Loucy (cell line): ENCODE data around the gene CRYBA4.

Source experiments
- H2AFZ ChIP-seq: fragments of 200-600 bp; sonication (generic); 2 replicates; pipeline ENCODE4 v1.6.0; 2016; ENCODE audit warnings: antibody characterized with exemption, mild to moderate bottlenecking, low read length, moderate library complexity
- H3F3A ChIP-seq: fragments of 200-600 bp; 2 replicates; pipeline ENCODE4 v1.6.0; 2016; ENCODE audit warnings: antibody characterized with exemption, low read depth, mild to moderate bottlenecking
- H3K27me3 ChIP-seq: fragments of 200-600 bp; sonication (generic); 2 replicates; pipeline ENCODE4 v1.6.1; 2014; ENCODE audit warnings: low read length, mild to moderate bottlenecking; ENCODE audit not compliant: insufficient read depth, poor library complexity, severe bottlenecking
- H3K36me3 ChIP-seq: fragments of 200-600 bp; sonication (generic); 2 replicates; pipeline ENCODE4 v1.6.1; 2016; ENCODE audit warnings: low read length; ENCODE audit not compliant: insufficient read depth
- H3K4me1 ChIP-seq: fragments of 200-600 bp; sonication (generic); 2 replicates; pipeline ENCODE4 v1.5.1; 2014; ENCODE audit warnings: low read length, mild to moderate bottlenecking; ENCODE audit not compliant: insufficient read depth, poor library complexity, severe bottlenecking
- H3K4me2 ChIP-seq: fragments of 200-600 bp; sonication (generic); 2 replicates; pipeline ENCODE4 v1.6.0; 2014; ENCODE audit warnings: antibody characterized with exemption, low read length, low read depth, mild to moderate bottlenecking; ENCODE audit not compliant: poor library complexity, severe bottlenecking
- H3K4me3 ChIP-seq: fragments of 200-600 bp; sonication (generic); 2 replicates; pipeline ENCODE4 v1.5.1; 2014; ENCODE audit warnings: low read length, mild to moderate bottlenecking, mixed read lengths; ENCODE audit not compliant: poor library complexity, severe bottlenecking
- H3K79me2 ChIP-seq: fragments of 200-600 bp; sonication (generic); 2 replicates; pipeline ENCODE4 v1.6.1; 2014; ENCODE audit warnings: low read length; ENCODE audit not compliant: insufficient read depth
- H3K9ac ChIP-seq: fragments of 200-600 bp; sonication (generic); 2 replicates; pipeline ENCODE4 v1.6.0; 2014; ENCODE audit warnings: mild to moderate bottlenecking, low read depth, low read length, moderate library complexity; ENCODE audit not compliant: poor library complexity, severe bottlenecking
- H3K9me2 ChIP-seq: fragments of 200-600 bp; sonication (generic); replicated peaks from 2 replicates; pipeline ENCODE4 v1.6.1; 2016; ENCODE audit warnings: low read depth, low read length, mixed read lengths
- H3K9me3 ChIP-seq: fragments of 200-600 bp; sonication (generic); 2 replicates; pipeline ENCODE4 v1.6.1; 2014; ENCODE audit warnings: mild to moderate bottlenecking, antibody characterized with exemption, low read length, low read depth; ENCODE audit not compliant: insufficient read depth
- H4K20me1 ChIP-seq: fragments of 200-600 bp; sonication (generic); 2 replicates; pipeline ENCODE4 v1.6.0; 2014; ENCODE audit warnings: antibody characterized with exemption, low read length, mild to moderate bottlenecking; ENCODE audit not compliant: insufficient read depth, poor library complexity, severe bottlenecking
- CTCF ChIP-seq: fragments of 200-600 bp; sonication (generic); conservative IDR thresholded peaks from 2 replicates; pipeline ENCODE4 v1.5.1; 2014; ENCODE audit warnings: mild to moderate bottlenecking, antibody characterized with exemption, low read length
- EZH2phosphoT487 ChIP-seq: fragments of 200-600 bp; IDR thresholded peaks from 2 replicates; pipeline ENCODE4 v1.6.1; 2018; ENCODE audit warnings: antibody characterized with exemption, mild to moderate bottlenecking, moderate library complexity, borderline replicate concordance

The CRYBA4 gene

GRCh38 chr22:26606611-26607010, 15.2 kb upstream of the CRYBA4 start:
- Histone ChIP-seq H3K4me1 (peaks cover 4% of the 10 kb centered on the region), H2AFZ (no peak overlapping the region), H3K4me3 (no peak overlapping the region), H3K9ac (no peak overlapping the region), H3K79me2 (no peaks in the 10 kb centered on the region), H3F3A (no peaks in the 10 kb centered on the region), H4K20me1 (no peaks in the 10 kb centered on the region), H3K9me2 (no peaks in the 10 kb centered on the region), H3K36me3 (no peaks in the 10 kb centered on the region), H3K27me3 (no peaks in the 10 kb centered on the region), H3K9me3 (no peaks in the 10 kb centered on the region), H3K4me2 (no peak overlapping the region)
- TF ChIP-seq EZH2phosphoT487 = no peak
- no peak for TF ChIP-seq CTCF

- Histone ChIP-seq H3K27me3 (no peaks in the 10 kb centered on the region), H3F3A (no peaks in the 10 kb centered on the region), H3K36me3 (no peaks in the 10 kb centered on the region), H3K4me3 (no peak overlapping the region), H4K20me1 (no peaks in the 10 kb centered on the region), H3K79me2 (no peaks in the 10 kb centered on the region), H3K9ac (no peak overlapping the region), H3K4me1 (peaks cover 4% of the 10 kb centered on the region), H2AFZ (no peak overlapping the region), H3K4me2 (no peak overlapping the region), H3K9me3 (no peaks in the 10 kb centered on the region), H3K9me2 (no peaks in the 10 kb centered on the region)
- TF ChIP-seq EZH2phosphoT487 (no peak), CTCF (no peak)
These were observed 13.6 kb upstream of the CRYBA4 start for GRCh38 chr22:26608129-26608528.

- H4K20me1 ChIP-seq = no peaks in the 10 kb centered on the region
- no peak overlapping the region for H3K4me2 ChIP-seq
- no peaks in the 10 kb centered on the region for H3K36me3 ChIP-seq
- H3K4me1 ChIP-seq = no peaks in the 10 kb centered on the region
- TF ChIP-seq CTCF (no peak), EZH2phosphoT487 (no peak)
- H3K79me2 ChIP-seq = no peaks in the 10 kb centered on the region
- H3K9me2 ChIP-seq = no peaks in the 10 kb centered on the region
- no peaks in the 10 kb centered on the region for H3F3A ChIP-seq
- H2AFZ ChIP-seq = no peak overlapping the region
- H3K9me3 ChIP-seq = no peaks in the 10 kb centered on the region
- no peak overlapping the region for H3K4me3 ChIP-seq
- no peaks in the 10 kb centered on the region for H3K27me3 ChIP-seq
- no peak overlapping the region for H3K9ac ChIP-seq
These were observed 12.5 kb upstream of the CRYBA4 start for GRCh38 chr22:26609287-26609686.
